HG03565 (cell line): ENCODE measurements around the gene MTHFS.

Source experiments
- ATAC-seq: cut with Tn5 transposase; IDR thresholded peaks from one replicate; pipeline ENCODE4 v1.9.1; 2021; ENCODE audit warnings: mild to moderate bottlenecking, moderate library complexity; ENCODE audit not compliant: unreplicated experiment

The MTHFS gene

GRCh38 chr15:79824136-79824701, 72.6 kb downstream of the MTHFS start:
- no peak for ATAC-seq

GRCh38 chr15:79820820-79821219, 76.0 kb downstream of the MTHFS start:
- ATAC-seq: no peak

GRCh38 chr15:79820176-79820575, 76.6 kb downstream of the MTHFS start:
- no peak for ATAC-seq

- no peak for ATAC-seq
These were observed 80.2 kb downstream of the MTHFS start for GRCh38 chr15:79816571-79816970.

GRCh38 chr15:79815468-79815867, 81.3 kb downstream of the MTHFS start:
- no peak for ATAC-seq

- no peak for ATAC-seq
These were observed 84.3 kb downstream of the MTHFS start for GRCh38 chr15:79812541-79812940.

GRCh38 chr15:79811406-79812405, 85.1 kb downstream of the MTHFS start:
- no peak for ATAC-seq

- ATAC-seq: no peak
These were observed 92.0 kb downstream of the MTHFS start for GRCh38 chr15:79804838-79805237.

GRCh38 chr15:79798311-79798710, 98.5 kb downstream of the MTHFS start:
- no peak for ATAC-seq
